Kidney glomerular epithelial cell (primary cell): ENCODE measurements around the gene CA12.

Experiments used
- DNase-seq: peaks from one replicate; lab custom pipeline; 2025; lab: John Stamatoyannopoulos, UW

Gene CA12

DNA sequence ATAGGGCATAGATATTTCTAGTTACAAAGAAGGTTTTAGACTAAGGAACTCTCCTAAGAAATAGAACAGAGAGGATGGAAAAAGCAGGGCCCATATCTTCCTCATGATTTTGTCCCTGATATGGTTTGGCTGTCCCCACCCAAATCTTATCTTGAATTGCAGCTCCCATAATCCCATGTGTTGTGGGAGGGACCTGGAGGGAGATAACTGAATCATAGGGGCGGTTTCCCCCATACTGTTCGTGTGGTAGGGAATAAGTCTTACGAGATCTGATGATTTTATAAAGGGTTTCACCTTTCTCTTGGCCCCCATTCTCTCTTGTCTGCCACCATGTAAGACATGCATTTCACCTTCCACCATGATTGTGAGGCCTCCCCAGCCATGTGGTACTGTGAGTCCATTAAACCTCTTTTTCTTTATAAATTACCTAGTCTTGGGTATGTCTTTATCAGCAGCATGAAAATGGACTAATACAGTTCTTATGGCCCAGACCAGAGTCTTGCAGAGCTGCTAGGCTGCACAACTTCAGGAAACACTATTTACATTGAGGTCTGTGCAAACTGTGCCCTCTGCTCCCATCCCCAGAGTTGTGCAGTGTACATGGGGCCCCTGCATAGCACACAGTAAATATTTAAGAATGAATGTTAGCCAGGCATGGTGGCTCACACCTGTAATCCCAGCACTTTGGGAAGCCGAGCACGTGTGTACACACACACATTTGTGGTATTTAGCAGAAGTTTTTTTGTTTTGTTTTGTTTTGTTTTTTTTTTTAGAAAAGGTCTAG is 20.3 kb upstream of the CA12 start:
- DNase-seq = no peak

DNA sequence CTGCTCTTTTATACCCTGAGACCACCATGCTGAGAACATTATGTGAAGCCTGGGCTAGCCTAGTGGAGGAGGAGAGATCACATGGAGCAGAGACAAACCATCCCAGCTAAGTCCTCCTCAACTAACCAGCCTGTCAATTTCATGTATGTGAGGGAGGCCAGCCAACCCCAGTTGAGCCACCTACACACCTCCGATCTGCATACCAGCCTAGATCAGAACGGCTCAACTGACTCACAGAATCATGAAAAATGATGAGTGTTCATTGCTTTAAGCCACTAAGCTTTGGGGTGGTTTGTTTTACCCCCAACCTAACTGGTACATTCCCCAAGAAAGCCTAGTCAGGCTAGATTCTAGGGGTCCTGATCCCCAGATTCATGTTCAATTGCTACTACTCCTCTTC is 19.4 kb upstream of the CA12 start:
- DNase-seq = no peak

DNA sequence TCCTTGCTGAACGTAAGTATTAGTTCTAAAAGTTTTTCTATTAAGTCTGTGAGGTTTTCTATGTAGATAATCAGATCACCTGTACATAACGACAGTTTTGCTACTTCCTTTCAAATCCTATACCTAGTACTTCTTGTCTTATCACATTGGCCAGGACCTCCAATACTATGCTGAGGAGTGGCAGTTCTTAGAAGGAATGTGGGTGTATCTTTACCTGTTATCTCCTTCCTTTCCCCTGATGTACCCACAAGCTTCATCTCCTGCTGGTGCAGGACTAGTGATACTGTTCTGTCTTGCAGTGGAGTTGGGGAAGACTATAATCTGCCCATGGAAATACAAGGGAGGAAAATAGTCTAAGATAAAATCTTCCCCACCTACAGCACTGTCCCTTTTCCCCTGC is 16.8 kb upstream of the CA12 start:
- DNase-seq = no peak

DNA sequence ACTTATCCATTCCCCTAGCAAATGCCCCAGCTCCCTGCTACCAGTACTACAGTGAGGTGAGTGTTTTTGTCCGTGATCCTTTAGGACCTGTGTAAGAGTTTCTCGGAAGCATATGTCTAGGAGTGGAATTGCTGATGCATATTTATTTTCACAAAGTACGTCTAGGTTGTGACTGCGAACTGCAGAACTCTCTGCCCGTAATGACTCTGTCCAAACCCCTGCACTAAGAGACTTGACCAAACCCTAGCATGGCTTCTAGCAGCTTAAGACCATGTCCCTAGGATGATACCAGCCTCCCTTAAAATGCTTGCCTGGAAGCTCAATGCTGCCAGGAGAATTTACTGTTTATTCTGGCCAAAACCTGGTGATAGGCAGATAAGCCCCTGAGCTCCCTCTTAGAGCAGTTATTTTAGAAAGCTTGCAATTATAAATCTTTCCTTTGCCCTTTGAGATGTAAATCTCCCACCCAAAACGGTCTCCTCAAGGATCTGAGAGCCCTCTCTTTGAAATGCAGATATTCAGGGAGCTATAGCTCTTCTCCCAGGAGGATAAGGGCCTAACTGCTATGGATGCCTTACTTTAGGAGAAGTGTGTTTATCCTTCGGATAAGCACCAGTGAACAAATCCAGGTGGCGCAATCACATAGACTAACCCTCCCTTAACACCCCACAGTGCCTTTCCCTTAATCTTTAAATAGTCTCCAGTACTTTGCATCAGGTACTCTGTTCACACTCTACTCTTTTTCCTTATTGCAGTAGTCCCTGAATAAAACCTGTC is 14.7 kb upstream of the CA12 start:
- DNase-seq = no peak

DNA sequence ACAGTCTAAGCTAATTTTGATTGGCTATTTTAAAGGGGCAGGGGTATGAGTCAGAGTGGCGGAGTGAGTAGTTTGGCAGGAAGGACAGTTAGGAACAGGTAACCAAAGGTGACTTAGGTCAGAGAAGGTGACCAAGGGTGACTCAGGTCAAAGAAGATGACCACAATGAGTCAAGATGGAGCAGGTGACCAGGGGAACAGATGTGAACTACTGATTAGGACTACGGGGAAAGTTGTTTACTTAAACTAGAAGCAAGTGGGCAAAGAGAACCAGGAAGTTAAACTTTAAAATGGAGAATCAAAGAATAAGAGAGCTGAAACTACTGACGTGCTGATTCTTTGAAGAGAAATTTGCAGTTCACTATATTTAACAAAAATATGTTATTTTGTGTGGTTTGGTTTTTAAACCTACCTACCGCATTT is 14.1 kb upstream of the CA12 start:
- no peak for DNase-seq

DNA sequence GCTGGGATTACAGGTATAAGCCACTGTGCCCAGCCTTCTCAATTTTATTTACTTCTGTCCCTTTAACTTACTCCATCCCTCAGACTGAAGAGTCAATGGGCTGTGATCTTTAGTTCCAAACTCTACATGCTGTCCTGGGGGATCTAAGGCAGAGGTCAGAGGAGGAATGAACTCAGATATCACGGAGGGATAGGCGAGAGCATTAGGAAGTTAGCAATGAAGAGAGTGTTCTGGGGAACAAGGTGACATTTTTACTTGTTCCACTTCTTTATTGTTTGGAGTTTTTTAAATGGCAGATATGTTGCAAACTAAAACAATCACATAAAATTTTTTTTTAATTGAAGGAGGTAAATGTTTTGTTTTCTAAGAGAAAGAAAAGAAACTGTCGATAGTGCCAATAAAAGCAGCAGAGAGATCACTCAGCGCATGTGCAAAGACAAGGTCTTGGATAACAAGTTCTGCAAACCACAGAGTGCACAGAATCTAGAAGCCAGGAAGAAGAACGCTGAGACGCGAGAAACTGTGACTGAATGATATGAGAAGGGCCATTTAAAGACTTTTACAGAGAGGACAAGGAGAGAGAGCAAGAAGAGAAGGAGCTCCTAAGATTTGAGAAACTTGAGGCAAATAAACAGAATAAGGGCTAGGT is 10.8 kb upstream of the CA12 start:
- DNase-seq = no peak

DNA sequence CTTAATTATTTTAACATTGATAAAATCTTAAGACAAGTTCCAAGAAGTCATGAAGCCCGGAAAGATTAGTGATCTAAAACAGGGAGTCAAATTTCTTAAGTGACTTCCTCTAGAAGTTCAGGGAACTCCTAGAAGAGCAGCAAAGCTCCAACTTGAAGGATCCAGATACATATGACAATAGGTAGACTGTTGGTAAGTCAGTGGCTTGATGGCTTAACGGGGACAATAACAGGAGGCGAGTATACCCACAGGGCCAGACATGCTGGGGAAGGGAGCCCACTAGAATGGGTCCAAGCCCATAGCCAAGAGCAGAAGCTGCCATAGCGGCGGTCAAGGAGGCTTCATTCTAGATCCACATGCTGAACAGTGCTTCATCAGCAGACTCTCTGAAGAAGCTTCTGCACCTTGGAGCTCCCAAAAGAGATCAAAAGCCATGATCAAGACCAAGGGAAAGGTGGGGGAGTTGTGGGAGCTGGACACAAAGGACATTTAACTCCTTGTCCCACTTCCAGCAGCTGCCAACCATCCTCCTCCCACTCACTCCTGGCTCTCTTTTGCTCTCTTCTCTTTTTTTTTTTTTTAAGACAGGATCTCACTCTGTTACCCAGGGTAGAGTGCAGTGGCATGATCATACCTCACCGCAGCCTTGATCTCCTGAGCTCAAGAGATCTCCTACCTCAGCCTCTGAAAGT is 10.2 kb upstream of the CA12 start:
- no peak for DNase-seq

DNA sequence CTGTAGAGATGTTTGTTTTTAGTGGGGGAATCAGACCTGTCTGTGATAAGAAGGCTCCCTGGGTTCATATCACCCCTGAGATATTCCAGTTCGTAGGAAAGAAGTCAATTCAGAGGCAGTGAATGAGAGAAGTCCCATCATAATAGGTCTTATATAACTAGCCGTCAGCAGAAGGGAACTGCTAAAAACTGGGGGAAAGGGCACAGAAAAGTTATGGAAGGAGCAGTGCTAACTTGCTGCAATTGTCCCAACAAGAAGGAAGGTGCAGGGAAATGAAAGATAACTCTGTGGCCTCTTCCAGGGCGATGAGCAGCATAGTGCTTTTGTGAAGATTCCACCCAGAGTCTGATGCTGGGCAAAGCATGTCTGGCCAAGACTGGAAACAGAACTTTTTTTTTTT is 9.0 kb upstream of the CA12 start:
- no peak for DNase-seq

DNA sequence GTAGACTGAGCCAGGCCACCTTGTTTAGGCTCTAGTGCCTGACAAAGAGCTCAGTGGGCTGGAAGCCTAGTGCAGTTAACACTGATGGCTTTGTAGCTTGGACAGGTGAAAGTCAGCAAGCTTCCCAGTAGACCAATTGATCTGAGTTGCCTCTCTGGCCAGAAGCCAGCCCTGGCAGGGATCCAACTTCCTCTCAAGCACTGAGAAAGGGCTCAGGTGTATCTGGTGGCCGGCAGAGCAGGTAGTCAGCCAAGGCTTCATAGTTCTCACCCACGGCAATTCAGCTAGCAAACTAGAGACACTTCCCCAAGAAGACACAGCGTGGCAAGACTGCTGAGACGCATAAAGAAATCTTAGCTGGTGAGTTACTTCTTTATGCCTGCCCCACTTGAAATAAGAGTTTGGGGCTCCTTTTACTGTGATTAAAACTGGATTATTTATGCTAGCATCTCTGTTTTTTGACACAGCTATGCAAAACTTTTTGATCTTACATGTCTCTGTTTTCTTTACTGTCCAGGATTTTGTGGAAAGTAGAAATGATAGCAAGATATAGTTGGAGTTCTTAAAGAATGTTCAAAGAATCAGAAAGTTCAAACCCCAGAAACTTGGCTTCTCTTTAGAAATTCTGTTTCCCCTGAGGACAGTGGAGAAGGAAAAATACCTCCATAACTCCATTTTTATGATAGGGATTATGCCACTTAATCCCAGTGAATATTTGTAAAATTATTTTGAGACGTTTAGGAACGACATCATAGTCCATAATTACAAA is 8.4 kb upstream of the CA12 start:
- no peak for DNase-seq

DNA sequence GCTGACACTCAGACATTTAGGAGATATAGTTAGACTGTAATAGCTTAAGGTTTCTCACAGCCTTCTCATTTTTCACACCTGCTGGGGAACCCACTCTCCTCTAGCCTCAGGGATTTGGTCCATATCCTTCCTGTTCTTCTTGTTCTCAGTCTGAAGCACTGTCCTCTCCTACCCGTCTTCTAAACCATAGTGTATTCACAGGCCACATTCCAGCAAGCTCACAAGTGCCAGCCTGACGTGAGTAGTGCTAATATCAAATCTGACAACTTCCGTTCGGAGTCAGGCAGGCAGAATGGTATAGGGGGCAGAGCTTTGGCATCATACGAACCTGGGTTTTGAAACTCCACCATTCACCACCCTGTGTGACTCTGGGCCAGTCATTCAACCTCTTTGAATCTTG is 6.9 kb upstream of the CA12 start:
- DNase-seq = no peak

DNA sequence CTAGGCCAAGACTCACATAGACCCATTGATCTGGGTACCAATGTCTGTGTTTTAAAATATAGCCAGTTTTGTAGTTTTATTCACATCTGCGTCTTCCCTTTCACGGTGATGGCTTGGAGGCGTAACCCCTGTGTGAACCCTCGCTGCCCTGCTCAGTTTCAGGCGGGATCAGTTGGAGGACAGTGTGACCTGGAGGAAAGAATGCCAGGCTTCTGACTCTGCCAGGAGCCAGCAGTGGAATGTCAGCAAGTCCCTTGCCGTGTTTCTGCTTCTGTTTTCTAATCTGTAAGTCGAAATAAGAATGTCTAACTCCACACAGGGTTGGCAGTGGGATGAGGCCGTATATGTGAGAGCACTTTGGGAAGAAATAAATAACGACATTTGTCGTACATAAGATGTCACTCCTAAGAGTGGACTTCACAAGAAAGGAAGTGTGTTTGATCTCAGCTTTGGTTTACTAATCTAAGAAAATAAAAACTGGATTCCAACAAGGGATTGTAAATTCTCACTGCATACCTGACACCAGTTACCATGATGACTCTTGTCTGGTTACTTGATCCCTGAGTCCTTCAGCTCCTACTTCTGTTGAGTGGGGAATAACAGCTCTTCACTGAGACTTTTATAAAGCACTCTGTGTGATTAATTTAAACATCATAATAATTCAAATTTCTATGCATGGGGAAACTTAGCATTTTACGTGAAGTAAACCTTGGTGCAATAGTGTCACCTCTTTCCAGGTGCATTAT is 6.3 kb upstream of the CA12 start:
- DNase-seq = no peak

DNA sequence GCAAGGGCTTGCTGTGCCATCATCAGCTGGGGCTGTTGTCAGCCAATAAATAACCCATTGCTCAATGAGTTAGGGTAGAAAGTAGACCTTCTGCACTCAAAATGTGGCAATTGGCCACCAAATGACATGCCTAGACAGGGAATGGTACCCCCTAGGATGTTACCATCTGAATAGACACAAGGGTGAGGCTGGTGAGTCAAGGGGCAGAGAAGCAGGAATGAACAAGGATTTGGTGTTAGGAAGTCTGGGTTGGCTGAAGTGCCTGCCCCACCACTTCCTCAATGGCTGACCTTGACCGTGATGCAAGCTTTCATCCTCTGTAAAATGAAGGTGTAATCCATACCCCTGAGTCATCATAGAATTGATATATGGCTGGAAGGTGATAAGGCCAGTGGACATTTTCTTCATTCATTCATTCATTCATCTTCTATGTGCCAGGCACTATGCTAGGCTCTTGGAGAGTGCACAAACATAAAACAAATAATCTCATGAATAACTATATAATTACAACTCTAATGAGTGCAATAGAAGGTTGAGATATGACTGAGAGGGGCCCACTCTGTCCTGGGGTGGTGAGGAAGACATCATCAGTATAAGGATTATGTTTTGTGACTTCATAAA is 4.4 kb upstream of the CA12 start:
- DNase-seq = no peak

DNA sequence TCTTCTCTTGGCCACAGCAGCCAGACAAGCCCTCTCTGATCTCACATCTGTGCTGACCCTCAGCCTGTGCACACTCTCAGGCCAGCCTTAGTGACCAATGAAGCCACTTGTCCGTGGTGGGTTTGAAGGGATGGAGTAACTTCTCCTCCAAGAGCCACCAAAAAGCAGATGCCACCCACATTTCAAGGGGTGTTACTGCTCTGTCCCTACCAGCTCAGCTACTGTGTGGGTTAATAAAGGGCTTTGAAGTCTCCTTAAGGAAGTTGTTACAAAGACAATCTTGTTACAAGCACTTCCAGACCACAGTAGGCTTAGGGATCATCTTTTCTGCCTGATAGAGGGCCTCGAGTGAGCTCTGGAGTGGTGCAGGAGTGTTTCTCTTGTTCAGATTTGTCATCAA is 3.3 kb upstream of the CA12 start:
- no peak for DNase-seq

DNA sequence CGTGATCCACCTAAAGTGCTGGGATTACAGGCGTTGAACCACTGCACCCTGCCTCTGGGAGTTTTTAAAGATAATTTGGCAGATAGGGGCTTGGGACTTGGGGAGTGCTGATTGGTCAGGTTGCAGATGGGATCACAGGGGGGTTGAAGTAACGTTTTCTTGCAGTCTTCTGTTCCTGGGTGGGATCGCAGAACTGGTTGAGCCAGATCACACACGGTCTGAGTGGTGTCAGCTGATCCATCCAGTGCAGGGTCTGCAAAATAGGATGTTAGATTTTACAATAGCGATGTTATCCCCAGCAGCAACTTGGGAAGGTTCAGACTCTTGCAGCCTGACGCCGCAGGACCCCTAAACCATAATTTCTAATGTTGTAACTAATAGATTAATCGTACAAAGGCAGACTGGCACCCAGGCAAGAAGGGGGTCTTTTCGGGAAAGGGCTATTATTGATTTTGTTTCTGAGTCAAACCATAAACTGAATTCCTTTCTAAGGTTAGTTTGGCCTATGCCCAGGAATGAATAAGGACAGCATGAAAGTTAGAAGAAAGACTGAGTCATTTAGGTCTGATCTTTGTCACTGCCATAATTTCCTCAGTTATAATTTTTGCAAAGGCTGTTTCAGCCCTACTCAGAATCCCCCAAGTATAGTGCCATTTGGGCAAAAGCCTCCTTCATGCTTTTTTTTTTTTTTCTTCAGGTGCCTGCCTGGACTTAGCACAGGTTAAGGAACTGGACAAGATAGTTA is 1.5 kb upstream of the CA12 start:
- DNase-seq = no peak

DNA sequence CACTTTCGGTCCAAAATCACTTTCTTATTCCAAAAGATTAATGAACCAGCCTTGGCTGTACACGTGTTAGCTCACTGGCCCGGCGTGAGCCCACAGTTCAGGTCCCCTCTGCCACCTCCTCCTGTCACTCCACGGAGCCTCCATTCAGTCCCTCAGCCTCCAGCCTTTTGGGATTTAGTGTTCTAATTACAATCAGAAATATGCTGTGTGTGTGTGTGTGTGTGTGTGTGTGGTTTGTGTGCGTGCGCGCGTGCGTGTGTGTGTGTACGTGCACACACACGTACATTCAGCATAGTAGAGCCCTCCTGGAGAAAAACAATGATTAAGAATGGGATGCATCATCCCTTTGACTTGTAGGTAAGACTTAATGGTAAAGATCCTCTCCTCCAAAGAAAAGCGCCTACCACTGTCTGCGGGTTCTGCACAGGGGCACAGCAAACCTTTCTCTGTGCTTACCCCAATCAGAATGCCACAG is 801 bp downstream of the CA12 start:
- no peak for DNase-seq

DNA sequence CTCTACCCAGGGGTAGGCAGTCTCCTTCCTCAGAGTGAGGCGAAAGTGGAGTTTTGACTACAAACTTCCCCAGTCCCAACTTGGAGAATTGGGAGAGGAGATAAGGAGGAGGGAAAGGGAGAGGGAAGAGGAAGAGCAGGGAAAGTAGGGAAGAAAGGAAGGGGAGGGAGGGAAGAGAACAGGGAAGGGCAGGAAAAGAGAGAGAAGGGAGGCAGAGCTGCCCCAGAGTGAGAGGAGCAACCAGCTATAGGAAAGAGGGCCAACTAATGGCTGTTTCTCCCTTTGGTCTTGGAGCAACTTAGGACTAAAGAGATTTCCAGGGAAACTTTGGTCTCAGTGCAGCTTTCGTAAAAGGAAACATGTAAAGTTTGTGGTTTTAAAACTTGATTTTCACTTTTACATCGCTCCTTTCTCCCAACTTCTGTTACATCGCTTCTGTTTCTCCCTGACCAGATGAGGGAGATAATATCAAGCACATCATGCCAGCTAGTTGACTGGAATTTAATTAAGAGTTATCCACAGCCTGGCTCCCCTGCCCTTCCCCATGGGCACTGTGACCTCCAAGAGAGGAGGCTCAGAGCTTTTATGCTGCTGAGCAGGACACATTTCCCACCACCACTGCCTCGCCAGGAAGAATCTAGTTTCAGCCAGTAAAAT is 1.4 kb downstream of the CA12 start:
- no peak for DNase-seq

DNA sequence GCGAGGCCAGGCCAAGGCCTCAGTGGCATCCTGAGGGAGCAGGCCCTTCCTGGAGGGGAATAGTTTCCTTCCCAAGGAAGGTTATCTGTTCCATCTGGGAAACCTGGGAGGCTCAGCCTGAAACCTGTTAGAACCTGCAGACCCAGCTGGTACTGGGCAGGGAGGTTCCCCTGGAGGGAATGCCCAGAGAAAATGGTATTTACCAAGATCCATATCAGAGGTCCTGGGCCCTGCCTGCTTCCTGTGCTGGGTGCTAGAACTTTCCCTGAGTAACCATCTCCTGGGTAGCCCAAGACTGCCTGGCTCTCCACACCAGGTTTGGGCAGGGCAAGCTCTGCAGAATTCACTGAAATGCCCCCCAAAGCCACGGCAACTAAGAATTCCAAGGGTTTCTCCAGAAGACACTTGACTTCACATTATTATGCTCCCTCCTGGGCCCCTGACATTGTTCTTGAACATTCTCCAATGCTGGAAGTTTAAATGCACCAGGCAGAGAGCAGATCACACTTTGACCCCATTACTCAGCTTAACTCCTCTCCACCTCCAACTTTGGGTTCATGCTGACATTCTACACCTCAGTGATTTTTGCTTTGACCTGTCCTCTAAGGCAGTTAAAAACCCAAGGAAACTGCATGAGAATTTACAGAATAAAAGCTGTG is 2.0 kb downstream of the CA12 start:
- peak; percentile 10 for DNase-seq

DNA sequence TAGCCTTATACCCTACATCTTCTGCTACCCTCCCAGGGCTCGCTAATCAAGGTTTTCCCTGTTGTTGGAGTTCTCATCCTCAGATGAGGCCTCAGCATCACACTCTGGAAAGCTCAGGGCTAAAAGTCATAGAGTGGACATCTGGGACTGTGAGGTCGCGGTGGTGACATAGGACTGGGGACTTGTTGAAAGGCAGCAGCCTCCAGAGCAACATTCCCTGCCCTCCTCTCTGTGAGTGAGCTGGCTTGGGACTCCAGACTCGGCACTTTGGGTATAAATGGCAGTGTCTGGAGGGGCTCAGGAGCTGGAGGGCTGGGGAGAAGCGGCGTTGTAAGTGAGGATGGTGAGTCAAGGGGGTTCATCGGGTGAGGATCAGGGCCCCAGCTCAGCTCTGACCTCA is 2.7 kb downstream of the CA12 start:
- DNase-seq = no peak
